B cell (primary cell): Measurements from ENCODE around the gene KRI1.

Source experiments
- CTCF ChIP-seq: fragments of 200-600 bp; IDR thresholded peaks from one replicate; pipeline ENCODE4 v1.8.0; 2022; ENCODE audit warnings: antibody characterized with exemption, mild to moderate bottlenecking
- EZH2 ChIP-seq: IDR thresholded peaks from 2 replicates; pipeline ENCODE4 v1.6.1; 2012; ENCODE audit warnings: borderline replicate concordance, low read depth, mild to moderate bottlenecking, moderate library complexity, low read length; ENCODE audit not compliant: insufficient read depth, poor library complexity, severe bottlenecking

- no peak for TF ChIP-seq EZH2
- no peak for TF ChIP-seq CTCF
Observed at GRCh38 chr19:10565028-10565566, 713 bp downstream of the KRI1 start.
